Psoas muscle (tissue), 8 donors: ENCODE measurements around the gene SOX8. TPM values are rescaled to one million over a fixed set of nuclear protein-coding genes. Genes with fewer than 3 reads are reported as not detected.
"Not testable (repeated sequence)": the region's sequence is repeated elsewhere in the genome, so short reads cannot be mapped to it uniquely, and the experiment has no call there.

Experiments used
- ATAC-seq, 4 donors: fragments of 200-7000 bp; cut with Tn5 transposase; one replicate each; pipeline ENCODE4 v1.9.1; 2020; ENCODE audit warnings: moderate library complexity in 3 of 4, mild to moderate bottlenecking in 2 of 4
- DNase-seq, 2 donors: peaks; one replicate each; pipeline ENCODE4 v3.0.0-alpha.2; 2020
- H3K27ac ChIP-seq: fragments of 200-600 bp; one replicate; pipeline ENCODE4 v1.8.0; 2022
- H3K27me3 ChIP-seq, 3 donors: fragments of 200-600 bp in 1 of 3; one replicate each; pipeline versions ENCODE4 v1.6.1 to v1.8.0; 2013 to 2022; ENCODE audit warnings: low read length in 2 of 3, mild to moderate bottlenecking in 2 of 3, moderate library complexity in 1 of 3; ENCODE audit not compliant: insufficient read depth in 3 of 3
- H3K36me3 ChIP-seq, 2 donors: fragments of 200-600 bp in 1 of 2; one replicate each; pipeline versions ENCODE4 v1.6.1 to v1.8.0; 2013 to 2022; ENCODE audit warnings: low read depth in 1 of 2, mild to moderate bottlenecking in 1 of 2, moderate library complexity in 1 of 2; ENCODE audit not compliant: insufficient read depth in 1 of 2
- H3K4me1 ChIP-seq: fragments of 200-600 bp; one replicate; pipeline ENCODE4 v1.8.0; 2022
- H3K4me3 ChIP-seq: fragments of 200-600 bp; one replicate; pipeline ENCODE4 v1.8.0; 2022; ENCODE audit warnings: mild to moderate bottlenecking
- H3K9me3 ChIP-seq: fragments of 200-600 bp; one replicate; pipeline ENCODE4 v1.8.0; 2022
- CTCF ChIP-seq: fragments of 200-600 bp; IDR thresholded peaks from one replicate; pipeline ENCODE4 v1.8.0; 2022; ENCODE audit warnings: antibody characterized with exemption
- WGBS, 3 donors: extraction: QIAGEN DNeasy Blood & Tissue Kit; methylation state at CpG; one replicate each; pipeline versions ENCODE4 v1.1.6 to v1.1.7; 2013; 5-methylcytosine and 5-hydroxymethylcytosine counted together
- intact Hi-C, 2 donors: fragments of 100-400 bp; cut with DNase I; formaldehyde crosslinking; loops; one replicate each; pipeline versions ENCODE4 v1.11.0 to v1.14.2; 2022
- polyA plus RNA-seq, 3 donors: library from polyadenylated mRNA; stranded (reverse); fragments of 200-250 nt; gene quantifications; one replicate each; pipeline ENCODE4 v1.2.3, GENCODE V29; 2013
- total RNA-seq, 4 donors: library from RNA; stranded (reverse); fragmentation: NEBNext Ultra II Directional in 2 of 4; extraction: Animal tissue kit (Norgen Biotek cat#: 25700) in 2 of 4; gene quantifications; one replicate each; pipeline versions ENCODE4 v1.2.1 to v1.2.4, GENCODE V29; 2021 to 2023
- donor health status: healthy with polysubstance abuse.
- donor health status: DM: no; HTN: no; CAD: no; lungs with moderate emphysema.
- donor health status: Bipolar disorder and iron deficiency.
- donor health status: healthy.
- donor health status: DM: yes; HTN: yes; CAD: no.
- donor health status: DM: no; HTN: no; CAD: no.
- donor health status: DM: no; HTN: no; CAD: no.
- donor health status: DM: yes; HTN: yes; CAD: no.

Gene SOX8
- total and polyA plus RNA-seq, 7 donors, result 0.45 to 5.0 (median 0.74) TPM

GRCh38 chr16:945271-946047 is 36.1 kb upstream of the SOX8 start:
- 65 to 83% (median 77%) methylated on average over 10 of the region's 10 CpGs for WGBS, 3 donors
- H3K9me3 ChIP-seq, result peaks cover 13% of the 10 kb centered on the region
- peaks cover 2 to 25% of the 10 kb centered on the region in 2 donors for H3K36me3 ChIP-seq
- H3K27ac ChIP-seq, result no peak overlapping the region
- intact Hi-C loops, result no loop called here
- H3K4me3 ChIP-seq, result no peak overlapping the region
- H3K27me3 ChIP-seq, result no peaks in the 10 kb centered on the region
- TF ChIP-seq CTCF, result no peak
- H3K4me1 ChIP-seq, result no peaks in the 10 kb centered on the region
- DNase-seq, result peak in 1 of 2 donors; percentile 5
- ATAC-seq, result no peak

- Histone ChIP-seq H3K27ac (no peak overlapping the region), H3K36me3 (peaks cover 2 to 25% of the 10 kb centered on the region in 2 donors), H3K9me3 (peaks cover 12% of the 10 kb centered on the region), H3K4me3 (no peak overlapping the region), H3K27me3 (no peaks in the 10 kb centered on the region), H3K4me1 (no peaks in the 10 kb centered on the region)
- peak in 1 of 2 donors; percentile 22 for DNase-seq
- TF ChIP-seq CTCF, result no peak
- intact Hi-C loops, result no loop called here
- no peak for ATAC-seq
- WGBS, 3 donors, result 88 to 96% (median 88%) methylated on average over 8 of the region's 8 CpGs
Observed at GRCh38 chr16:946048-946395, 35.5 kb upstream of the SOX8 start.

- intact Hi-C loops, result no loop called here
- H3K4me1 ChIP-seq, result no peaks in the 10 kb centered on the region
- no peaks in the 10 kb centered on the region for H3K27me3 ChIP-seq
- WGBS, 3 donors, result 56 to 75% (median 62%) methylated on average over 21 of the region's 21 CpGs
- no peak overlapping the region for H3K4me3 ChIP-seq
- TF ChIP-seq CTCF, result no peak
- ATAC-seq, result no peak
- H3K9me3 ChIP-seq, result no peaks in the 10 kb centered on the region
- H3K36me3 ChIP-seq, result peaks cover 0 to 27% of the 10 kb centered on the region in 2 donors
- H3K27ac ChIP-seq, result no peak overlapping the region
- DNase-seq, result peak in 1 of 2 donors; percentile 32
Observed at GRCh38 chr16:947255-947921, 34.2 kb upstream of the SOX8 start.

GRCh38 chr16:947922-948303 is 33.7 kb upstream of the SOX8 start:
- 37 to 52% (median 49%) methylated on average over 13 to 17 of the region's 17 CpGs for WGBS, 3 donors
- H3K36me3 ChIP-seq, result peaks cover 0 to 27% of the 10 kb centered on the region in 2 donors
- H3K4me3 ChIP-seq, H3K27me3 ChIP-seq, H3K27ac ChIP-seq, H3K9me3 ChIP-seq, ATAC-seq, intact Hi-C loops, DNase-seq, H3K4me1 ChIP-seq: not testable (repeated sequence)

GRCh38 chr16:948767-949166 is 32.8 kb upstream of the SOX8 start:
- intact Hi-C loops, H3K27ac ChIP-seq, H3K4me3 ChIP-seq, H3K4me1 ChIP-seq, H3K9me3 ChIP-seq, ATAC-seq, H3K27me3 ChIP-seq: not testable (repeated sequence)
- WGBS, 3 donors, result 42 to 58% (median 44%) methylated on average over 11 to 18 of the region's 18 CpGs
- peaks cover 0 to 27% of the 10 kb centered on the region in 2 donors for H3K36me3 ChIP-seq
- peak in 1 of 2 donors; percentile 15 for DNase-seq

GRCh38 chr16:950733-951573 is 30.6 kb upstream of the SOX8 start:
- H3K27ac ChIP-seq, H3K27me3 ChIP-seq, DNase-seq, intact Hi-C loops, H3K4me1 ChIP-seq, H3K4me3 ChIP-seq, H3K9me3 ChIP-seq: not testable (repeated sequence)
- peaks cover 0 to 24% of the 10 kb centered on the region in 2 donors for H3K36me3 ChIP-seq
- WGBS, 3 donors, result 33 to 44% (median 39%) methylated on average over 22 to 27 of the region's 27 CpGs
- peak in 1 of 4 donors; percentile 46 for ATAC-seq
